ENCODE data around the gene ZNF107.
"Not testable (repeated sequence)": the region's sequence is repeated elsewhere in the genome, so short reads cannot be mapped to it uniquely, and the experiment has no call there.

The ZNF107 gene

DNA sequence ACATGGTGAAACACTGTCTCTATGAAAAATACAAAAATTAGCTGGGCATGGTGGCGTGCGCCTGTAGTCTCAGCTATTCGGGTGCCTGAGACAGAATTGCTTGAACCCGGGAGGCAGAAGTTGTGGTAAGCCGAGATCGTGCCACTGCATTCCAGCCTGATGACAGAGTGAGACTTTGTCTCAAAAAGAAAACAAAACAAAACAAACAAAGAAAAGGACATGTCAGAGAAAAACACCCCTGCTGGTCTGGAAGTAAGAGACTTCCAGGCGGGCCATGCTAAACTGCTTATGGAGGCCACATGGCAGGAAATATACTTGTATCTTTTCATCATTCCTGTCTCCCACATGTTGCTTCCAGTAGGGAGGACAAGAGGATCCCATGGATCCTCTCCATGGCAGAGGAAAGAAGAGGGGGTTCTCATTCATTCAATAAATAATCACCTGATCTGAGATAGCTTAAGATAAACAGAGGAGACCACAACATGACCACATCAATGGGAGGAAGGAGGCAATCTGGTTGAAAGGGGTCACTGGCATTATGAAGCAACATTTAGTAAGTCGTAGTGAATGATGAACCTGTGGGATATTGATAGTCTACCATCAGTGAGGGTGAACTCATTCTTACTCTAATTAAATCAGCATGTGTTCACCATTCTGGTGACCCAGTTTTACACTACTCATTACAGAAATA lies 67.8 kb downstream of the ZNF107 start:
- no peak for DNase-seq (ENCODE audit: low spot score)

- DNase-seq (ENCODE audit: low spot score): no peak
These were observed 70.6 kb downstream of the ZNF107 start for GRCh38 chr7:64736575-64736974.

GRCh38 chr7:64738403-64738802 lies 72.5 kb downstream of the ZNF107 start:
- DNase-seq (ENCODE audit: low spot score): not testable (repeated sequence)

- not testable (repeated sequence) for DNase-seq (ENCODE audit: low spot score)
These were observed 73.0 kb downstream of the ZNF107 start for GRCh38 chr7:64738953-64739352.

GRCh38 chr7:64744680-64745079 lies 78.7 kb downstream of the ZNF107 start:
- DNase-seq (ENCODE audit: low spot score): no peak

GRCh38 chr7:64747802-64748201 lies 81.9 kb downstream of the ZNF107 start:
- DNase-seq (ENCODE audit: low spot score): no peak

GRCh38 chr7:64753032-64753431 lies 87.1 kb downstream of the ZNF107 start:
- DNase-seq (ENCODE audit: low spot score): no peak

DNA sequence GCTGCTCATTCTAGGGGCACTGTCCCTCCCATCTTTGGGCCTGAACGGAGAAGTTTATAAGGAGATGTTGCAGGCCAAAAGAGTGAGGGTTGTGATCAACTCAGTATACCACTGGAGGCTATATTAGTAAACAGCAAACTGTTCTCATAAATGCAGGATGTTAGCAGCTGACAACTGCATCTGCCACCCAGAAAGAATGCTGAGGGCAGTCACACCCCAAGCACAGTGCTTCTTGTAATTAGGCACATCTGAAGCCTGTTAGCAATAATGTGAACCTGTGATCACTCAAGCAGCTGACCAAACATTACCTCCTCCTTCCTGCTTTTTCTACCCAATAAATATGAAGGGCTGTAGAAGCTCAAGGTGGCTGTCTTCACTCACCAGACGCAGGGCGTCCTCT lies 89.9 kb downstream of the ZNF107 start:
- DNase-seq (ENCODE audit: low spot score): no peak

GRCh38 chr7:64758151-64758550 lies 92.2 kb downstream of the ZNF107 start:
- DNase-seq (ENCODE audit: low spot score): no peak

All from HuH-7.5 (cell line).